CD4-positive, alpha-beta T cell treated with Interferon alpha-2 for 1 hour (primary cell): Measurements from ENCODE around the gene COIL.
"Not testable (repeated sequence)": the region's sequence is repeated elsewhere in the genome, so short reads cannot be mapped to it uniquely, and the experiment has no call there.

Source experiments
- DNase-seq, 2 donors: peaks; one replicate each; pipeline ENCODE4 v3.0.0-alpha.2; 2020 to 2022

COIL gene, protein sequence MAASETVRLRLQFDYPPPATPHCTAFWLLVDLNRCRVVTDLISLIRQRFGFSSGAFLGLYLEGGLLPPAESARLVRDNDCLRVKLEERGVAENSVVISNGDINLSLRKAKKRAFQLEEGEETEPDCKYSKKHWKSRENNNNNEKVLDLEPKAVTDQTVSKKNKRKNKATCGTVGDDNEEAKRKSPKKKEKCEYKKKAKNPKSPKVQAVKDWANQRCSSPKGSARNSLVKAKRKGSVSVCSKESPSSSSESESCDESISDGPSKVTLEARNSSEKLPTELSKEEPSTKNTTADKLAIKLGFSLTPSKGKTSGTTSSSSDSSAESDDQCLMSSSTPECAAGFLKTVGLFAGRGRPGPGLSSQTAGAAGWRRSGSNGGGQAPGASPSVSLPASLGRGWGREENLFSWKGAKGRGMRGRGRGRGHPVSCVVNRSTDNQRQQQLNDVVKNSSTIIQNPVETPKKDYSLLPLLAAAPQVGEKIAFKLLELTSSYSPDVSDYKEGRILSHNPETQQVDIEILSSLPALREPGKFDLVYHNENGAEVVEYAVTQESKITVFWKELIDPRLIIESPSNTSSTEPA

DNA sequence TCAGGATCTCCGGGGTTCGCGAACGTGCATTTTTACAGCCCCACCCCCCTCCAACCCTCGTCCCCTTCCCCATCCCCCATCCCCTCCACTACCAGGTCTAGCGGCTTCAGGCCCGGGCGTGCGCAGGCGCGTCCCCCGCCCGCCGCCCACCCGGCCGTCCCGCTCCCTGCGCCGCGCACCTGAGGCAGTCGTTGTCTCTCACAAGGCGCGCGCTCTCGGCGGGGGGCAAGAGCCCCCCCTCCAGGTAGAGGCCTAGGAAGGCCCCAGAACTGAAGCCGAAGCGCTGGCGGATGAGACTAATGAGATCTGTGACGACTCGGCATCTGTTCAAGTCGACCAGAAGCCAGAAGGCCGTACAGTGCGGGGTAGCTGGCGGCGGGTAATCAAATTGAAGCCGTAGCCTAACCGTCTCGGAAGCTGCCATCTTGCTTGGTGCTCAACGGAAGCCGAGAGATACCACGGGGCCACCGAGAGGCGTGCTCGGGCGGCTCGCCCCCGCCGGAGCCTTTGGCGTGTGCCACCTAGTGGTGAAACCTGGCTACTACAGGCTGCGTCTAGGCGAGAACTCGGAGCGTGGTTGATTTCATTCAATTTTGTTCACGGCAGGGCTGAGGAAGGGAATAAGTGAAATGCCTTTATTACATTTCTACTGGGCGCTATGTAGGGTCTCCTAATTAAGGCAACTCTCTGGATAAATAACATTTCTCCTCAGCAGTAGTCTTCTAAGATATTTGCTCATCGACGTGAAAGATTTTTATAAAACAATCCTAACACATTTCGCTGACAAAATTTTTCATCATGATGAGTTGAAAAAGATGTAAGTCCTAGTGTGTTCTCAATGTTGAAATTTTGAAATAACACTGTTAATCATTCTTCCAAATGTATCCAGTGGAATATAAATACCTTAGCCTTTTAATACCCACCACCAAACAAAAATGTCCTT lies at the start of gene COIL:
TSS of gene COIL (minus strand) at position 455 of the 943 bp plus-strand sequence. CDS start at position 424, 31 bp downstream.
- peak; percentile 90 to 93 for DNase-seq

DNA sequence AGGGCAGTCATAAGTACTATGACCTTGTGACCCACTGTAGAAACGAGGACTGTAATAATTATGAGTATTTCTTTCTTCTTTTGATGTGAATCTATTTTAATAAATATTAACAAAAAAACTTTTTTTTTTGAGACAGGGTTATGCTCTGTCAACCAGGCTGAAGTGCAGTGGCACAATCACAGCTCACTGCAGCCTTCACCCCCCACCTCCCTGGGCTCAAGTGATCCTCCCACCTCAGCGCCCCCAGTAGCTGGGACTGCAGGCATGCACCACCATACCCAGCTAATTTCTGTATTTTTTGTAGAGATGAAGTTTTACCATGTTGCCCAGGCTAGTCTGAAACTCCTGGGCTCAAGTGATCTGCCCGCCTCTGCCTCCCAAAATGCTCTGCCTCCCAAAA lies 49.6 kb upstream of the COIL start:
- DNase-seq = no peak

DNA sequence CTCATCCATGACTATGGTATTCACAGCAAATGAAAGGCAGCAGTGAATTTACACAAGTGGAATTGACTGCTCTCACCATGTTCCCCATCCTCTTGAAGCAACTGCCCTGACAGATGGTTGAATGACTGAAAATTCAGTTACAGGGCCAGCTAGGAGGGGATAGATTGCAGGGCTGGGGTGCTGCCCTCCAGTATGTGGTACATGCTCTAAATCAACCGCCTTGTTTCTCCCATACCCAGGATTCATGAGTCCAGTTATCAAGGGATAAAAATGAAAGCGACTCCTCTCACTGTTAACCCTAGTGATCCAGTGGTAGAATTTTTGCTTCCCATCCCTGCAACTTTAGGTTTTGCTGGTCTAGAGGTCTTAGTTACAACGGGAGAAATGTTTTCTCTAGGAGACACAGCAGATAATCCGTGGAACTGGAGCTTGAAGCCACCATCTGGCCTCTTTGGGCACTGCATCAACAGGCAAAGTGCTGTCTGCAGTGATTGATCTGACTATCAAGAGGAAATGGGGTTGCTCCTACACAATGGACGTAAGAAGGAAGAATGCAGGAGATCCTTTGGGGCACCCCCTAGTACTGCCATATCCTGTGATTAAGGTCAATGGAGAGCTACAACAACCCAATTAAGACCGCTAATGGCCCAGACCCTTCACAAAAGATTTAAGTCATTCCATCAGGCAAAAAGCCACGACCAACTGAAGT lies 49.0 kb upstream of the COIL start:
- peak; percentile 41 to 56 for DNase-seq

DNA sequence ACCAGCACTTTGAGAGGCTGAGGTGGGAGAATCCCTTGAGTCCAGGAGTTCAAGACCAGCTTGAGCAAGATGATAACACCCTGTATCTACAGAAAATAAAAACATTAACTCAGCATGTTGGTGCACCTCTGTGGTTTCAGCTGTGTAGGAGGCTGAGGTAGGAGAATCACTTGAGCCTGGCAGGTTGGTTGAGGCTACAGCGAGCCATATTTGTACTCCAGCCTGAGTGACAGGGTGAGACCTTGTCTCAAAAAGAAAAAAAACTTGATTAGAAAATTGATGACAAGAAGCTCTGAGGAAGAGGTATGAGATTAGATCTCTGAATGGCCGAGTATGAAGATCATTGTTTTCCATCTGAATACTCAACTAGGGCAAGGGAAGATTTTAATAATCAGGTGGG lies 48.1 kb upstream of the COIL start:
- DNase-seq = no peak

DNA sequence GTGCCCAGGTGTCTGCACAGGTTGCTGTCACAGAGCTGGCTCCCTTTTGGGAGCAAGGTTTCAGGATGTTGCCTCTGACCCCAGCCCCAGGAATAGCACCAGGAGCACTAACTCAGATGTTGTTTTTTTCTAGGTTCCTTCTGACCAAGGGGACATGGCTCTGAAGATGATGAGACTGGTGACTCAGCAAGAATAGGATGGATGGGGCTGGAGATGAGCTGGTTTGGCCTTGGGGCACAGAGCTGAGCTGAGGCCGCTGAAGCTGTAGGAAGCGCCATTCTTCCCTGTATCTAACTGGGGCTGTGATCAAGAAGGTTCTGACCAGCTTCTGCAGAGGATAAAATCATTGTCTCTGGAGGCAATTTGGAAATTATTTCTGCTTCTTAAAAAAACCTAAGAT lies 45.2 kb upstream of the COIL start:
- no peak for DNase-seq

DNA sequence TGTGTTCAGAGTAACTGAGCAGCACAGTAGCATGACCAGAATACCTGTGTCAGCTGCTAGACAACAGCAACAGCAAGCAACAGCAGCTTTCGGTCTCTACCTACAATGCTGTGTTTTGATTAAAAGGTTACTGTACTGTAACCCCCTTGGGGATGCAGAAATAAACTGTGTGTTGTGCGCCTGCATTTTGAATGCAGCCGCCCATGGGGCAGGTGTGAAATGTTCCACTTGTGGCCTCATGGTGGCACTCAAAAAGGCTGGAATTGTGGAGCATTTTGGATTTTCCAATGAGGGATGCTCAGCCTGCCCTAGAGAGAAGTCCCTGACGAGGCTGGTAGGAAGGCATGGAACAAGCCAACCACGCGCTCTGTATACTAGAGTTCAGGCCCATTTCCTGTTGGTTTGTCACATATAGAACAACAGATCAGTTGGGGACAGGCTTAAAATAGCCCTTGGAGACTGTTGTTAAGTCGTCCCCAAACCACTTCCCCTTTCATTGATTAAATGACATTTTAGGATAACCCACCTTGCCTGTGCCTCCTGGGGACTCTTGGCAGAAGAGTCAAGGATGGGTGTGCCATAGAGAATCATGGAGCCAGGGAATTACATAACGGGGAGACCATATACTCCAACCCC lies 44.2 kb upstream of the COIL start:
- DNase-seq = peak in 1 of 2 donors; percentile 5

DNA sequence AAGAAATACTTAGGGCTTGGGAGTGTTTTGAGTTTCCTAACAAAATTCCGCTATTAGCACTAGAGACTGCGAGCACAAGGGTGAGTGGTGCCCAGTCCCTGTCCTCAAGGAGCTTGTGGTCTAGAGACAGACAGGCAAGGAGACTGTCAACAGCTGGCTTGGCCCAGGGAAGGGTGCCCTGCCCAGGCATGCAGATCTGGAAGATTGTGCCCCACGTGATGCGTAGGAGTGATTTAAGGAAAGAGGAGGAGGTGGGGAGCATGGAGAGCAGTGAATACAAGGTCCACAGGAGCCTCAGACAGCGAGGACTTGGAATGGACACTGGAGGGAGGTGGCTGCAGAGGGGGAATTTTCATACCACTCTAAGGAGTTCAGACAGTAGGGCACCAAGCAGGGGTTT lies 42.1 kb upstream of the COIL start:
- DNase-seq = no peak

DNA sequence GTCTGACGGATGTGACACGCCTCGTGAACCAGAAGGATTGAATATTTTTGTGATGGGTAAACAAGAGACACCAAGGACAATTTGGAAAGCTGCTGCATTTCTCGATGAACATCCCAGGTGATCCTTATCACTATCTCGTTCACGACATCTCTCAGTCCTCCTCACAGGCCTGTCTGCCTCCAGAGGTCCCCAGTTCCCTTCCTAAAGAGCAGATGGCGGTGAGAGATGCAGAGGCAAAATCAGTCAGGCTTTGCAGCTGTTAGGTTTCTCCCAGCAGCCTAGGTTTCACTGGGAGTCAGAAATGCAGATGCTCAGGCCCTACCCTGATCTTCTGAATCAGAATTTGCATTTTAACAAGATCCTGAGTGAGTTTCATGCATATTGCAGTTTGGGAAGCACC lies 40.7 kb upstream of the COIL start:
- no peak for DNase-seq

DNA sequence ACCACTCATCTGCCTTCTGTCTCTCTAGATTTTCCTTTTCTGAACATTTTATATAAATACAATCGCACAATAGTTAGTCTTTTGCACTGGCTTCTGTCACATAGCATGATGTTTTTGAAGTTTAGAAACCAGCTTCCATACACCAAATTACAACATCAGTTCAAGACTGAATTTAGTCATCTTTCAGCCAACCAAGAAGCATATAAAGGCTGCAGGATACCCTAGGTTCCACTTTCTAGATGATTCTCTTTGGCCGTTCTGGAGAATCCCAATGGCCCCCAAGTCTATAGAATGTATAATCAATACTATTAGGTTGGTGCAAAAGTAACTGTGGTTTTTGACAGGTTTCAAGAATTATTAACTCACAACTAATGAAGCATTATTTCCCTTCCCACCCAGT lies 36.5 kb upstream of the COIL start:
- DNase-seq = no peak

DNA sequence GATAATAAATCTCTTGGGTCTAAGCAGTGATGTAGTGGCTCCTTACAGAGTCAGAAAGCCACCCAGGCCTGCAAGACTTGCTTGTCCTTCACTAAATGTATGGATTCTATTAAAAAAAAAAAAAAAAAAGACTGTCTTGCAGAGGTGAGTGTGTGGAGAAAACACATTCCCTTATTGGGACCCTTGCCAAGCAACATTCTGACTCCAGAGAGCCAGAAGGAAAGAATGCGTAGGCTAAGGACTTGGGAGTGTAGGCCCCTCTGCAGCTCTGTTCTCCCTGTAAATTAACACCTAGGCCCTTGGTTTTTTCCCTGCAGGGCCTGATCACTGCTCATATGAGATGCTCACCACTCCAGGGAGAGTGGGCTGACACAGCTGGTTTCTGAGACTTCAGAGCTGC lies 34.9 kb upstream of the COIL start:
- DNase-seq = no peak

DNA sequence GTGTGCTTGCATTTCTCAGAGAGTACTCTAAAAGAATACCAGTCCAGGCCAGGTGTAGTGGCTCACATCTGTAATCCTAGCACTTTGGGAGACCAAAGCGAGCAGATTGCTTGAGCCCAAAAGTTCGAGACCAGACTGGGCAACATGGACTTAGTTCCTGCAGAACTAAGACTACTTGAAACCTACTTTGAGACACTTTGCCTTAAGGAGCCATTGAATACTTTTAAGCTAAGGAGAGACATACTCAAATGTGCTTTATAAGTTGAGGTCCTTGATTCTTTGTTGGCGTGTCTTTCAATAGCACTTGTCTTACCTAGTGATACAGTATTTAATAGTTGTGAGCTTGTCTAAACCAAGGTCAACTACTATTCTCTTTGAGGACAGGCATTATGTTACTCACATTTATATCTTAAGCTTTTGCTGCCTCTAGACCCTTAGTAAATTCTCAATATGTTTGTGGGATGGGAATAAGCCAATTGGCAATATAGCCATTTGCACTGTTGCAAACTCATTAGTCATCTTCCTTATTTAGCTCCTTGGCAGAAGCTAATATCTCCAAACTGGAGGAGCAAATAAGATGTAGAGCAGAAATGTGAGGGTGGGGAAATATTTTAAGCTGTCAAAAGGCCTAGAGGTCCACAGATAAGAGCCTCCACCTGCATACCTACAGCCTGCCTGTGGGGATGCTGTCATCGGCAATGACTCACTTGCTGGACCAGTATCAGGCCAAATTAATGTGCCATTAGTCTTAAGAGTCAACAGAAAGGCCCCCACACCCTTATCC lies 33.4 kb upstream of the COIL start:
- no peak for DNase-seq

DNA sequence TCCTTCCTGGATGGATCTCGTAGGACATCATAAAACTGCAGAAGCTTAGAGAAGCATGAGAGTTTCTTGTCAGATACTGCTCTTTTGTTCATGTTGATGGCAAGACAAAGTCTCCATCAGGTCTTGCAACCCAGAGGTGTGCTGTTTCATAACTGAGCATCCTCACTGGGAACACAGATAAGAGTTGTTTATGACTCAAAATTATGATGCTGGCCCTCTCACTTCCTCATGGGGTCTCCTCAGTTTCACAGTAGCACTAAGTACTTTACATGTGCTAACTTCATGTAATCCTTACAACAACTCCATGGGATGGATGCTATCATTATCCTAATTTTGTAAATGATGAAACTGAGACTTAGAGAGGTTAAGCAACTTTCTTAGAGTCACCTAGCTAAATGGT lies 31.5 kb upstream of the COIL start:
- DNase-seq = no peak

DNA sequence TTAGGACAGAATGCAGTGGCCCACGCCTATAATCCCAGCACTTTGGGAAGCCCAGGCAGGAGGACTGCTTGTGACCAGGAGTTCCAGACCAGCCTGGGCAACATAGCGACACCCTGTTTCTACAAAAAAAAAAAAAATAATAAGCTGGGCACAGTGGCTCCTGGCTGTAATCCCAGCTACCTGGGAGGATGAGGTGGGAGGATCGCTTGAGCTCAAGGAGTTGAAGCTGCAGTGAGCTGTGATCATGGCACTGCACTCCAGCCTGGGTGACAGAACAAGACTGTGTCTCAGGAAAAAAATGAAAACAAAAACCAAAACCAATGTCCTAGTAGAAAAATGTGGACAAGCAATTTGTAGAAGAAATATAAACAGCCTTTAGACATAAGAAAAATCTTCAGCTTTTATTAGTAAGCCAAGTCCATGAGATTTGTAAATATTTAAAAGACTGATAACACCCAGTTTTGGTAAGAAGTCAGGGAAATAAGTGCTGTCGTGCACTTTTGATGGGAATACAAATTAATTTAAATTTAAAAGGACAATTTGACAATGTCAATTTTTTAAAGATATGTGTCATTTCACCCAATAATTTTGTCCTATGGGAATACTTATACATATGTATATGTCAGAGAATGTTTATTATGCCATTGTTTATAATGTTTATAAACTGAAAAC lies 28.2 kb upstream of the COIL start:
- no peak for DNase-seq

DNA sequence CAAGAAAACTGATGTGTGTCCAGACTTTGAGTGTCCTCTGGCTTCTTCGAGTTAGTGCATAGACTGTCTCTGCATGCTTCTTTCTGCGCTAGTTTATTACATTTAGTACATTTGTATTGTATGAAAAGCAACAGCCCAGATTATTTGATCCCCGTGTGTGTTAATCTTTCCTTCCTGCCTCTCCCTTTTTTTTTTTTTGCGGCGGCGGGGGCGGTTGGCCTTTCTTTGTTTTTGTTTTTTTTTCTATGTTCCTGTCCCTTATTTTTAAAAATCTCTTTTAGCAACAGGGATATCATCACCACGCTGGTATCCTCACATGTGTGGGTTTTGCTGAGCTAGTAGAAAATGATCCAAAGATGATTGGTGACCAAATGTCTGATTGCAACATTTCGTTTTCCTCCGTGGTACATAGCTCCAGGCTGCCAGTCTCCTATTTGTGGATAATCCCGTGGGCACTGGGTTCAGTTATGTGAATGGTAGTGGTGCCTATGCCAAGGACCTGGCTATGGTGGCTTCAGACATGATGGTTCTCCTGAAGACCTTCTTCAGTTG lies 26.5 kb upstream of the COIL start:
- no peak for DNase-seq

DNA sequence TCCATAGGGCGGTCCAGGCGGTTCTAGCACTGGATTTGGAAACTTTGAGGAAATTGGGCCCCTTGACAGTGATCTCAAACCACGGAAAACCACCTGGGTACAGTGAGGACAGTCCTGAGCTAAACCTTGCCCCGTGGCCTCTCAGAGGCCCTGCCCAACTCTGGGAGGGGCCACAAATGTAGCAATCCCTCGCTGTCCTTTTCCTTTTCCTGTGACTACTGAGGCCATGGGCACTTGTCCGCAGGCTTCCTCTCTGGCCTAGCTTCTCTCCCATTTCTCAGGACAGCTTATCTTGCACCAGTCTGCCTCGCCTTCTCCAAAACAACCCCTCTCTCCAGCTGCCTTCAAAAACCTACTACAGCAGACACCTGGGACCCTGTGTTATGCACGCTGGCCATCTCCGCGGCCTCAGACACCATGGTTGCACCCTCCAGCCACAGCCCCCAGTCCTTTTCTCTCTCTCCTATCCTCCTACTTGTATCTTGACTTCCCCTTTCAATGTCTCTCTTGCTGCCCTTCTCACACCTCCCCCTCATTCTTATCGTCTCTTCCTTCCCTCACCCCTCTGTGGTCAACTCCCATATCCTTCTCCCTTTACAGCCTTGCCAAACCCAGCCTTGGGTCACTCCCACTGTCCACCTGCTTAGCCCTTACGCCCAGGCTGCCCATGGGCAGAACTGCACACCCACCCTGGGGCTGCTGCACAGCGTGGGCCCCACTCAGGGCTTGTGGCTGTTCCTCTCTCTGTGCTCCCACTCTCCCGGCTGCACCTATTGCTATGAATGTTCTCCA lies 24.7 kb upstream of the COIL start:
- DNase-seq = no peak

DNA sequence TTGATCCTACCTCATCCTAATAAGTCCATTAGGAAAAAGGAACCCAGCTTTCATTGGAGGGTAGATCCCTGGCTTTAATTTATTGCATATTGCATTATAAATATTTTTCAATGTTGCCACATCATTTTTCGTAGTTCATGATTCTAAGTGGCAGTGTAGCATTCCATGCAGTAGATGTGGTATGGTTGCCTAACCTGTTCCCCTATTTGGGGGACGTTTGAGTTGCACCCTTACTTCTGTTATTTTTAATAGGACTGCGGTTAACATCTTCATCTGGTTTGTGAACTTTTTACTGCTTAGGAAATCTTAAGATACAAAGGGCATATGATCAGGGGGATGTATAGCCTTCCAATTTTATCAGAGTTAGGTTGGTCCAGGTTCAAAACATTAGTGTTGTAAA lies 22.5 kb upstream of the COIL start:
- no peak for DNase-seq

DNA sequence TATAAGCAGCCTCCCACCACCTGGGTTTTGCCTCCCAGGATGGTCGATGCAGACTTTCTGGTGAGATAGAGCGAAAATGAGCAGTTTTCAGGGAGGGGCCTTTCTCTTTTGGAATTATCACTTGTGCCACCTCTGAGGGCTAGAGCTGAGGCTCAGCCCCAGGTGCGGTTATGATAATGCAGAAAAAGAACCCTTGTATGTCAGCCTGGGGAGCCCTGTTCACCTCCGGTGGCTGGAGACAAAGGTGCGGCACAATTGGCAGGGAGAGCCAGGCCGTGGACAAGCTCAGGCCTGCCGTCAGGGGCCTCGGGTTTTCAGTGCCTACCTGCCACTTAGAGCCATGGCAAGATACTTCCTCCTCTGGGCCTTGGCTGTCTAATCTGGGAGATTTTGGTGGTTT lies 21.5 kb upstream of the COIL start:
- DNase-seq = no peak

DNA sequence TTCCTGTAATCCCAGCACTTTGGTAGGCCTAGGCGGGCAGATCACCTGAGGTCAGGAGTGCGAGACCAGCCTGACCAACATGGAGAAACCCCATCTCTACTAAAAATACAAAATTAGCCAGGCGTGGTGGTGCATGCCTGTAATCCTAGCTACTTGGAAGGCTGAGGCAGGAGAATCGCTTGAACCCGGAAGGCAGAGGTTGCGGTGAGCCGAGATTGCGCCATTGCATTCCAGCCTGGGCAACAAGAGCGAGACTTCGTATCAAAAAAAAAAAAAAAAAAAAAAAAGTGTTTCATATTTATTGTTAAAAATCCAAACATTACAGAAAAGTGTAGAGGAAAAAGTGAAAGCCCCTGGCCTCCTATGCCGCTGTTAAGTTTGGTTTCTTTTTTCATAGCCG lies 19.7 kb upstream of the COIL start:
- not testable (repeated sequence) for DNase-seq

DNA sequence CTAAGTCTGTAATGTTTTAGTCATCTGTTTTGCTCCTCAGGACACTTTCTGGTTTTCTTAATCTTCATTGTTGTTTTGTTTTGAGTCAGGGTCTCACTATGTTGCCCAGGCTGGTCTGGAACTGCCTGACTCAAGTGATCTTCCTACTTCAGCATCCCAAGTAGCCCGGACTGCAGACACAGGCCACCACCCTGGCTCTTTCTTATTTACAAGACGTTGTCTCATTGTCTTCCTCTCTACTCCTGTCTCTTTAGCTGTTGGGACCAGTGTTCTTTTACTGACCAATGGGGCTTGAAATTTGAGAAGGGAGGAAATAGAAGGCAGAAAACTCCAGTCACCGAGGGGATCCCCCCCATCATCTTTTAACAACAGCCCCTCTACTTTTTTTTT lies 18.2 kb upstream of the COIL start:
- DNase-seq = no peak
